WTC11 (cell line): Measurements from ENCODE around the gene DISC1.

ENCODE experiments used
- ATF3 ChIP-seq: sonication (generic); formaldehyde crosslinking; conservative IDR thresholded peaks from 2 replicates; pipeline ENCODE4 v1.8.1; 2022; ENCODE audit warnings: mild to moderate bottlenecking, missing genetic modification reagents
- CTCF ChIP-seq: fragments of 200-600 bp; IDR thresholded peaks from 2 replicates; pipeline ENCODE4 v1.8.0; 2022; ENCODE audit warnings: antibody characterized with exemption
- E2F4 ChIP-seq: sonication (generic); formaldehyde crosslinking; IDR thresholded peaks from 2 replicates; pipeline ENCODE4 v1.8.1; 2022; ENCODE audit warnings: low read depth, mild to moderate bottlenecking, moderate library complexity, missing genetic modification reagents, borderline replicate concordance
- FOXK1 ChIP-seq: sonication (generic); formaldehyde crosslinking; IDR thresholded peaks from 2 replicates; pipeline ENCODE4 v1.8.0; 2022; ENCODE audit warnings: mild to moderate bottlenecking, moderate library complexity, missing genetic modification reagents
- NFATC4 ChIP-seq: fragments of 250-450 bp; sonication (Bioruptor Pico); IDR thresholded peaks from 2 replicates; pipeline ENCODE4 v1.9.0; 2021; ENCODE audit warnings: mild to moderate bottlenecking
- RELA ChIP-seq: sonication (generic); formaldehyde crosslinking; IDR thresholded peaks from 2 replicates; pipeline ENCODE4 v1.8.1; 2022; ENCODE audit warnings: missing genetic modification reagents, mild to moderate bottlenecking, borderline replicate concordance
- SMAD4 ChIP-seq: sonication (generic); formaldehyde crosslinking; IDR thresholded peaks from 2 replicates; pipeline ENCODE4 v1.8.0; 2022; ENCODE audit warnings: mild to moderate bottlenecking, missing genetic modification reagents
- TCF7 ChIP-seq: sonication (generic); formaldehyde crosslinking; IDR thresholded peaks from 2 replicates; pipeline ENCODE4 v1.8.0; 2022; ENCODE audit warnings: mild to moderate bottlenecking, low read depth, missing genetic modification reagents, moderate library complexity
- TEAD4 ChIP-seq: sonication (generic); formaldehyde crosslinking; IDR thresholded peaks from 2 replicates; pipeline ENCODE4 v1.8.0; 2022; ENCODE audit warnings: mild to moderate bottlenecking, missing genetic modification reagents
- ZNF121 ChIP-seq: sonication (generic); formaldehyde crosslinking; IDR thresholded peaks from 2 replicates; pipeline ENCODE4 v1.8.0; 2023; ENCODE audit warnings: missing genetic modification reagents
- ZNF317 ChIP-seq: sonication (generic); formaldehyde crosslinking; IDR thresholded peaks from 2 replicates; pipeline ENCODE4 v1.8.1; 2023; ENCODE audit warnings: low read depth, mild to moderate bottlenecking, moderate library complexity, missing genetic modification reagents, borderline replicate concordance
- ZNF396 ChIP-seq: fragments of 250-450 bp; sonication (Bioruptor Pico); IDR thresholded peaks from 2 replicates; pipeline ENCODE4 v1.8.0; 2021; ENCODE audit warnings: mild to moderate bottlenecking, moderate library complexity, borderline replicate concordance

- TF ChIP-seq NFATC4 (no peak), ZNF121 (CRISPR knock-in tag) (no peak), CTCF (no peak), RELA (CRISPR knock-in tag) (no peak), TCF7 (CRISPR knock-in tag) (no peak), FOXK1 (CRISPR knock-in tag) (no peak), ZNF396 (CRISPR knock-in tag) (no peak), ATF3 (CRISPR knock-in tag) (no peak), ZNF317 (CRISPR knock-in tag) (no peak), SMAD4 (CRISPR knock-in tag) (no peak), E2F4 (CRISPR knock-in tag) (no peak), TEAD4 (CRISPR knock-in tag) (no peak)
These were observed 159.5 kb downstream of the DISC1 start for GRCh38 chr1:231786126-231786525.
